Gastroesophageal sphincter (tissue), 4 donors: ENCODE data around the gene DSG1. TPM values are rescaled to one million over a fixed set of nuclear protein-coding genes. Genes with fewer than 3 reads are reported as not detected.
"Not testable (repeated sequence)": the region's sequence is repeated elsewhere in the genome, so short reads cannot be mapped to it uniquely, and the experiment has no call there.

Experiments used
- ATAC-seq: fragments of 150-250 bp; one replicate; pipeline ENCODE4 v1.9.1; 2016; ENCODE audit warnings: mild to moderate bottlenecking, moderate library complexity
- H3K27ac ChIP-seq, 4 donors: fragments of 200-600 bp; sonication (generic) in 3 of 4; 1 replicate in 3 of 4; 2 replicates in 1 of 4; pipeline ENCODE4 v1.5.1; 2016 to 2019
- H3K27me3 ChIP-seq: fragments of 200-600 bp; sonication (generic); one replicate; pipeline ENCODE4 v1.5.1; 2019
- H3K36me3 ChIP-seq, 2 donors: fragments of 200-600 bp; sonication (generic); one replicate each; pipeline ENCODE4 v1.5.1; 2019; ENCODE audit warnings: control low read depth in 1 of 2
- H3K4me1 ChIP-seq, 3 donors: fragments of 200-600 bp; sonication (generic); 1 replicate in 2 of 3; 2 replicates in 1 of 3; pipeline ENCODE4 v1.5.1; 2016 to 2019; ENCODE audit warnings: control low read depth in 2 of 3
- H3K4me3 ChIP-seq, 2 donors: fragments of 200-600 bp; sonication (generic); one replicate each; pipeline ENCODE4 v1.5.1; 2019; ENCODE audit warnings: mild to moderate bottlenecking in 1 of 2, moderate library complexity in 1 of 2
- H3K9me3 ChIP-seq, 3 donors: fragments of 200-600 bp; sonication (generic); one replicate each; pipeline ENCODE4 v1.5.1; 2017 to 2019; ENCODE audit warnings: control low read depth in 2 of 3
- CTCF ChIP-seq, 4 experiments: fragments of 200-600 bp in 2 of 4; fragments of 450-650 bp in 2 of 4; sonication (generic) in 1 of 4; IDR thresholded peaks; one replicate each; pipeline ENCODE4 v1.5.1; 2017 to 2019; ENCODE audit warnings: antibody characterized with exemption in 4 of 4, mild to moderate bottlenecking in 2 of 4, moderate library complexity in 2 of 4
- EP300 ChIP-seq: sonication (generic); formaldehyde crosslinking; IDR thresholded peaks from one replicate; pipeline ENCODE4 v1.6.1; 2017; ENCODE audit warnings: antibody characterized with exemption, mild to moderate bottlenecking
- POLR2A ChIP-seq, 2 donors: fragments of 450-650 bp; IDR thresholded peaks; one replicate each; pipeline ENCODE4 v1.6.1; 2017; ENCODE audit warnings: antibody characterized with exemption in 2 of 2, mild to moderate bottlenecking in 2 of 2, moderate library complexity in 1 of 2
- POLR2AphosphoS5 ChIP-seq: sonication (generic); formaldehyde crosslinking; IDR thresholded peaks from one replicate; pipeline ENCODE4 v1.6.1; 2017; ENCODE audit warnings: antibody characterized with exemption
- WGBS, 2 donors: methylation state at CpG; one replicate each; pipeline ENCODE4 v1.1.5; 2018; ENCODE audit warnings: low coverage in 1 of 2; 5-methylcytosine and 5-hydroxymethylcytosine counted together
- total RNA-seq, 4 donors: library from RNA; depleted of rRNA; stranded (reverse); fragments of >200 nt; gene quantifications; one replicate each; pipeline ENCODE4 v1.1.0, GENCODE V29; 2016

Gene DSG1
- total RNA-seq, 4 donors from 2014 or later: 0.20 to 0.31 TPM; not detected in 2

- no peak for ATAC-seq
Observed at GRCh38 chr18:31274931-31275330, 43.0 kb upstream of the DSG1 start.

GRCh38 chr18:31275722-31276463 lies 42.1 kb upstream of the DSG1 start:
- Histone ChIP-seq H3K27me3 (no peaks in the 10 kb centered on the region), H3K27ac (no peak overlapping the region), H3K36me3 (no peaks in the 10 kb centered on the region), H3K4me1 (peaks cover 0 to 6% (median 0%) of the 10 kb centered on the region in 3 donors), H3K4me3 (no peak overlapping the region), H3K9me3 (no peaks in the 10 kb centered on the region)
- ATAC-seq: no peak
- TF ChIP-seq POLR2A (IDR thresholded peaks at IDR 0.05): no peak
- no peak for TF ChIP-seq EP300
- no peak for TF ChIP-seq CTCF (IDR thresholded peaks at IDR 0.05)
- no peak for TF ChIP-seq POLR2AphosphoS5
- WGBS, 2 donors: 28 to 52% methylated on average over 3 of the region's 3 CpGs

More at GRCh38 chr18:31274931-31275330, 43.0 kb upstream of the DSG1 start:
- Histone ChIP-seq H3K4me1 (peaks cover 0 to 6% (median 0%) of the 10 kb centered on the region in 3 donors), H3K4me3 (no peak overlapping the region), H3K9me3 (no peaks in the 10 kb centered on the region), H3K27me3 (no peaks in the 10 kb centered on the region), H3K27ac (peak overlapping the region in 1 of 4 donors; percentile 14), H3K36me3 (no peaks in the 10 kb centered on the region)
- no peak for TF ChIP-seq EP300
- no peak for TF ChIP-seq POLR2AphosphoS5
- WGBS, 2 donors: 13 to 33% methylated on average over 2 of the region's 2 CpGs

GRCh38 chr18:31278609-31279071 lies 39.3 kb upstream of the DSG1 start:
- Histone ChIP-seq H3K36me3 (no peaks in the 10 kb centered on the region), H3K4me1 (peaks cover 0 to 6% (median 0%) of the 10 kb centered on the region in 3 donors), H3K27ac (no peak overlapping the region), H3K4me3 (no peak overlapping the region), H3K27me3 (no peaks in the 10 kb centered on the region), H3K9me3 (no peaks in the 10 kb centered on the region)
- 33 to 71% methylated on average over 1 of the region's 1 CpG for WGBS, 2 donors
- TF ChIP-seq EP300: no peak
- no peak for TF ChIP-seq CTCF (IDR thresholded peaks at IDR 0.05)
- no peak for TF ChIP-seq POLR2A (IDR thresholded peaks at IDR 0.05)
- ATAC-seq: no peak

GRCh38 chr18:31280502-31280901 lies 37.5 kb upstream of the DSG1 start:
- Histone ChIP-seq H3K4me3 (no peak overlapping the region), H3K4me1 (no peaks in the 10 kb centered on the region), H3K27me3 (no peaks in the 10 kb centered on the region), H3K36me3 (no peaks in the 10 kb centered on the region), H3K9me3 (no peaks in the 10 kb centered on the region), H3K27ac (no peak overlapping the region)
- no peak for TF ChIP-seq POLR2A (IDR thresholded peaks at IDR 0.05)
- TF ChIP-seq POLR2AphosphoS5: no peak
- no peak for TF ChIP-seq EP300
- no peak for TF ChIP-seq CTCF (IDR thresholded peaks at IDR 0.05)
- 56 to 87% methylated on average over 2 of the region's 2 CpGs for WGBS, 2 donors
- ATAC-seq: no peak

GRCh38 chr18:31281437-31281836 lies 36.5 kb upstream of the DSG1 start:
- H3K27ac ChIP-seq: no peak overlapping the region
- ATAC-seq: no peak
- no peaks in the 10 kb centered on the region for H3K36me3 ChIP-seq
- no peaks in the 10 kb centered on the region for H3K9me3 ChIP-seq
- H3K4me3 ChIP-seq: no peak overlapping the region
- TF ChIP-seq CTCF (IDR thresholded peaks at IDR 0.05) (no peak), EP300 (no peak)
- H3K27me3 ChIP-seq: no peaks in the 10 kb centered on the region
- H3K4me1 ChIP-seq: no peaks in the 10 kb centered on the region

- H3K4me1 ChIP-seq, H3K27me3 ChIP-seq, ATAC-seq, H3K4me3 ChIP-seq, H3K36me3 ChIP-seq, H3K27ac ChIP-seq: not testable (repeated sequence)
- WGBS, 2 donors: 50 to 56% methylated on average over 1 to 3 of the region's 3 CpGs
- H3K9me3 ChIP-seq: peaks cover 0 to 23% (median 1%) of the 10 kb centered on the region in 3 donors
Observed at GRCh38 chr18:31289446-31289845, 28.5 kb upstream of the DSG1 start.
